Large intestine (tissue), 3 donors: Measurements from ENCODE around the gene IRAK2. TPM values are rescaled to one million over a fixed set of nuclear protein-coding genes. Genes with fewer than 3 reads are reported as not detected.

Experiments
- DNase-seq, 2 donors: peaks; one replicate each; pipeline versions ENCODE4 v3.0.0 to v3.0.0-alpha.2; 2013
- H3K27ac ChIP-seq: one replicate; pipeline ENCODE4 v1.5.1; 2013; ENCODE audit warnings: low read length
- H3K27me3 ChIP-seq: 2 replicates; pipeline ENCODE4 v1.6.1; 2013; ENCODE audit warnings: low read length; ENCODE audit not compliant: control insufficient read depth, insufficient read depth
- H3K36me3 ChIP-seq: 2 replicates; pipeline ENCODE4 v1.6.1; 2013; ENCODE audit warnings: low read length; ENCODE audit not compliant: control insufficient read depth, insufficient read depth
- H3K4me1 ChIP-seq: one replicate; pipeline ENCODE4 v1.6.1; 2013; ENCODE audit warnings: low read length; ENCODE audit not compliant: control insufficient read depth, insufficient read depth
- H3K4me3 ChIP-seq: one replicate; pipeline ENCODE4 v1.5.1; 2013; ENCODE audit warnings: low read length
- H3K9me3 ChIP-seq: one replicate; pipeline ENCODE4 v1.6.1; 2013; ENCODE audit warnings: mild to moderate bottlenecking, low read depth, low read length, moderate library complexity; ENCODE audit not compliant: control insufficient read depth
- WGBS: methylation state at CpG from one replicate; pipeline ENCODE4 v1.1.5; 2013; ENCODE audit warnings: low lambda C conversion rate; ENCODE audit not compliant: insufficient coverage; 5-methylcytosine and 5-hydroxymethylcytosine counted together
- polyA plus RNA-seq: library from polyadenylated mRNA; unstranded; fragments of 120-200 nt; gene quantifications from one replicate; pipeline ENCODE4 v1.2.1, GENCODE V29; 2013

Gene IRAK2
- polyA plus RNA-seq, 1 donor: 2.2 TPM

GRCh38 chr3:10283638-10284037 lies 118.9 kb downstream of the IRAK2 start:
- Histone ChIP-seq H3K4me3 (no peak overlapping the region), H3K4me1 (no peaks in the 10 kb centered on the region), H3K36me3 (peaks cover 59% of the 10 kb centered on the region), H3K27me3 (no peaks in the 10 kb centered on the region), H3K9me3 (no peaks in the 10 kb centered on the region), H3K27ac (no peak overlapping the region)
- no CpG with 5 or more reads among the region's 5 CpGs for WGBS
- no peak for DNase-seq

DNA sequence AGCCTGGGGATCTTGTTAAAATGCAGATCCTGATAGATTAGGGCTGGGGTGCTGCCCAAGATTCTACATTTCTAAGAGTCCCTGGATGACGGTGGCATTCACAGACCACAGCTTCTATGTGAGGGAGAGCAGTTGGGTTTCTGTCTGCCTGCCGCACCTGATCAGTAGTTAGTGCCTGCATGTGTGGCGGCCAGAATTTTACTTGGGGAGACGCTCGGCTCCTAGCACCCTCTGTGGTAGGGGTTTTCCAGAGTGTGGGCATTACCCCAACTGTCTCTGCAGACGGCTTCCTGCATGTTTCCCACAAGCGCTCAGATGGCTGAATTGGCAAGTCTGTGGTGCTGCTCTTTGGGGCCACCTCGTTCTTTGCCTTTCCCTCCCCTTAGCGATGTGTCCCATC lies 119.8 kb downstream of the IRAK2 start:
- WGBS: 80% methylated on average over 1 of the region's 9 CpGs
- Histone ChIP-seq H3K9me3 (no peaks in the 10 kb centered on the region), H3K27ac (no peak overlapping the region), H3K4me1 (no peaks in the 10 kb centered on the region), H3K4me3 (no peak overlapping the region), H3K36me3 (peaks cover 53% of the 10 kb centered on the region), H3K27me3 (no peaks in the 10 kb centered on the region)
- no peak for DNase-seq

DNA sequence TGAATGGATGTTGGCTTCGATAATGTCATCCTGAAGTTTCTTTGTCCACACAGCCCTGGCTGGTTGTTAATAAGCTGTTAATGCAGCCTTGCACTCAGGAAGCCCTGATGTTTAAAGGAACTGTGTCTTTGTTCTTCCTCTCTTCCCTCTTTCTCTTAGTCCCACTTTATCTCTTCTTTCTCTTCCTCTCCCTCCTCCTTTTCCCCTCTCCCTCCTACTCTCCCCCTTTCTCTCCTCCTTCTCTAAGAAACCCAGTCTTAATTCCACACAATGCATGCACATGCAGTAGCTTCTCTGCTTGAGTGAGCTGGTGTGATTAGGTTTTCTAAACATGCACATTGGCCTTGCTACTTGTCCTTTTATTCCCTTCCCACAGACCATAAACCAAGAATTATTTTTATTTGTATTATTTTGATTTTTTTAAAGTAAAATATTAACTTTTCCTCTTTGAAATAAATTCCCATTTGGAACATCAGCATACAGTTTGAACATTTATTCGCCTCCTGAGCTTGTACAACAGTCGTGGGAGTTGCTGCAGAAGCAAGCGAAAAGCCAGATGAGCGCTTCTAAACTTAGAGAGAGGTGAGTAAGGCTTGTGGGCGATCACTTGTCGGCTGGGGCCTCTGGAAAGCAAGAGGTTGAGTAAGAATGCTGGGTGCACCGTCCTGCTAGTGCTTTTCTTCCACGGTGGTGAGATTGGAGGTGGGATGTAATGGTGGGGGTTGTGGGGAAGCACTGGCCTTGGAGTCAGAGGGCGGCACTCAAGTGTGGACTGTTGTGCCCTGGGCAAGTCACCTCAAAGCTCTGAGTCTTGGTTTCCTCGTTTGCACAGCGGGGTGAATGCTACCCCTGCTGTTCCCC lies 120.8 kb downstream of the IRAK2 start:
- no CpG with 5 or more reads among the region's 12 CpGs for WGBS
- DNase-seq: no peak
- Histone ChIP-seq H3K9me3 (no peaks in the 10 kb centered on the region), H3K36me3 (peaks cover 43% of the 10 kb centered on the region), H3K4me3 (no peak overlapping the region), H3K27me3 (no peaks in the 10 kb centered on the region), H3K4me1 (no peaks in the 10 kb centered on the region), H3K27ac (no peak overlapping the region)

DNA sequence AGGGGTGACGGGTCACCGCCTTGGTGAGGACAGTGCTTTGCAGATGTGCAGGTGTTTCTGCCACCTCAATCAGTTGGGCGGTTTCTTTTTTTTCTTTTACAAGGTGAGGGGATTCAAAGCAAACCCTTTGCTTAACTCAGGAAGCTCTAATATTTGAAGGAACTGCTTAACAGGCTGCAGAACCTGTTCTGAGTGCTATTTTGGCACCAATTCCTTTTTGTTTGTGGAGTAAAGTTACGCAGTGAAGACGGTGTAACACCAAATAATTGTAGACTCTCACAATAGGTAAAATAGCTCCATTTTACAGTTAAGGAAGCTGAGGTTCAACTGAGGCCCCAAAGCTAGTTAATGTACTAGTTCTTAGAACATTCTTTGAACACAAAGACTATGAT lies 121.4 kb downstream of the IRAK2 start:
- Histone ChIP-seq H3K36me3 (peaks cover 36% of the 10 kb centered on the region), H3K9me3 (no peaks in the 10 kb centered on the region), H3K4me3 (no peak overlapping the region), H3K27ac (no peak overlapping the region), H3K4me1 (no peaks in the 10 kb centered on the region), H3K27me3 (no peaks in the 10 kb centered on the region)
- 94% methylated on average over 3 of the region's 5 CpGs for WGBS
- DNase-seq: no peak

- Histone ChIP-seq H3K36me3 (peaks cover 33% of the 10 kb centered on the region), H3K9me3 (no peaks in the 10 kb centered on the region), H3K4me3 (no peak overlapping the region), H3K4me1 (no peaks in the 10 kb centered on the region), H3K27ac (no peak overlapping the region), H3K27me3 (no peaks in the 10 kb centered on the region)
- no CpG with 5 or more reads among the region's 2 CpGs for WGBS
- DNase-seq: peak in 1 of 2 donors; percentile 20
Measured at GRCh38 chr3:10286596-10287295, 122.0 kb downstream of the IRAK2 start.

- no peaks in the 10 kb centered on the region for H3K27me3 ChIP-seq
- H3K4me3 ChIP-seq: no peak overlapping the region
- H3K9me3 ChIP-seq: no peaks in the 10 kb centered on the region
- peaks cover 32% of the 10 kb centered on the region for H3K36me3 ChIP-seq
- peaks cover 3% of the 10 kb centered on the region for H3K4me1 ChIP-seq
- no peak overlapping the region for H3K27ac ChIP-seq
- WGBS: no CpG with 5 or more reads among the region's 12 CpGs
- no peak for DNase-seq
Measured at GRCh38 chr3:10287936-10288574, 123.3 kb downstream of the IRAK2 start.

DNA sequence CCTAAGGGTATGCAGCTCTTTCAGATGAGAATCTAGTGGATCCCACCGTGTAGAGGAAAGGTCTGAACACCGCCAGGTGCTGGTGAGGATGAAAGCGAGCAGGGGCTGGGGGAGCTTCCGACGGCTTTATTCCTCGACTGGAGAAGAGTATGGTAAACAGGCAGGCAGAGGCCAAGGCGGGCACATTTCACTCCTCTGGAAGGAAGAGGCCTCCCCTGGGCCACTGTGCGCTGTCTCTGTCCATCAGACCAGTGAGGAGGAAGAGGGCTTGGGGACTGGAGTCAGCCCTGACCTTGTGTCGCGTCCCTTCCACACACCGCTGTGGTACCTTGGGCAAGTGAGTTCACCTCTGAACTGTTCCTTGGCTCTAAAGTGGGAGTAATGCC lies 123.8 kb downstream of the IRAK2 start:
- no peaks in the 10 kb centered on the region for H3K9me3 ChIP-seq
- peaks cover 29% of the 10 kb centered on the region for H3K36me3 ChIP-seq
- no peak overlapping the region for H3K4me3 ChIP-seq
- peaks cover 3% of the 10 kb centered on the region for H3K4me1 ChIP-seq
- DNase-seq: no peak
- H3K27ac ChIP-seq: no peak overlapping the region
- no peaks in the 10 kb centered on the region for H3K27me3 ChIP-seq
- no CpG with 5 or more reads among the region's 11 CpGs for WGBS

DNA sequence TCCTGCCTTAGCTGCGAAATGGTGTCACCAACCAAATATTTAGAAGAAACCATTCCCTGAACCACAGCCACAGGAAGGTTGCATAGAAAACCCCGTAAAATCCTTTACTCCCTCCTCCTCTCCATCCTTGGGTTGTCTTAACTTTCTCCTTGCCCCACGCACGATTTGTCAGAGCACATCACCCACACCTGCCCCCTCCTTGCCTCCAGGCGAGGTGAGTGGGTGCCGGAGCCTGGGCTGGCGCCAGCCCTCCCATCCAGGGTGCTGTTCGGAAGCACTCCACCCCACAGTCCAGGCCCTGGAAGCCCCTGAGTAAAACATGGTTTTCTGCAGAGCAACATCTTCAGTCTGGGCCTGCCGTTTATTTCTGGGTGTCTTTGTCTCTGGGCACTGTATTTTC lies 124.4 kb downstream of the IRAK2 start:
- Histone ChIP-seq H3K9me3 (no peaks in the 10 kb centered on the region), H3K27me3 (no peaks in the 10 kb centered on the region), H3K4me1 (peaks cover 3% of the 10 kb centered on the region), H3K27ac (no peak overlapping the region), H3K4me3 (no peak overlapping the region), H3K36me3 (peaks cover 26% of the 10 kb centered on the region)
- no peak for DNase-seq
- WGBS: no CpG with 5 or more reads among the region's 9 CpGs

DNA sequence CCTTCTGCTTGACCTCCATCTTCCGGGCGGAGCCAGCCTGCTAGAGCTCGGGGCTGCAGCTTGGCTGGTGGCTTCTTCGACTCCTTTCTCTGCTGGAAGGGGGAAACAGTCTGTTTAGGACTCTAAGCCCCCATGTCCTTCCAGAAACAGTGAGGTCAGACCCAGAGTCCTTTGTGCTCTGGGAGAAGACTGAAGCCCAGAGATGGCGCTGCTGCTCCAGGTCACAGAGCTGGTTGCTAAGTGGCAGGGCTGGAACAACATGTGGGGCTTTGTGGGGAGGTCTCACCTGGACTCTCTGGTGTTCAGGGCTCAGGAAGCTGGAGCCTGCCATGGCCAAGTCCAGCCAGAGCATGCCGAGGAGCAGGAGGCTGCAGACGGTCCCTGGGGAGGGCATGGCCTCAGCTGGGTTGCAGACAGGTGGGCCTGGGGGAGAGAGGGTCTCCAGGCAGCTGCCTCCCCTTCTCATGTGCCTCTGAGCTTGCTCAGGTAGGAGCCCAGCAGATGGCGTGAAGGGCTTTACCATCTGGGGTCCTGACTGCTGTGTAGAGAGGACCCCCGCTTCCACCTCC lies 125.2 kb downstream of the IRAK2 start:
- Histone ChIP-seq H3K4me1 (peaks cover 3% of the 10 kb centered on the region), H3K9me3 (no peaks in the 10 kb centered on the region), H3K27me3 (no peaks in the 10 kb centered on the region), H3K4me3 (no peak overlapping the region), H3K36me3 (peaks cover 26% of the 10 kb centered on the region), H3K27ac (no peak overlapping the region)
- no CpG with 5 or more reads among the region's 9 CpGs for WGBS
- DNase-seq: no peak

DNA sequence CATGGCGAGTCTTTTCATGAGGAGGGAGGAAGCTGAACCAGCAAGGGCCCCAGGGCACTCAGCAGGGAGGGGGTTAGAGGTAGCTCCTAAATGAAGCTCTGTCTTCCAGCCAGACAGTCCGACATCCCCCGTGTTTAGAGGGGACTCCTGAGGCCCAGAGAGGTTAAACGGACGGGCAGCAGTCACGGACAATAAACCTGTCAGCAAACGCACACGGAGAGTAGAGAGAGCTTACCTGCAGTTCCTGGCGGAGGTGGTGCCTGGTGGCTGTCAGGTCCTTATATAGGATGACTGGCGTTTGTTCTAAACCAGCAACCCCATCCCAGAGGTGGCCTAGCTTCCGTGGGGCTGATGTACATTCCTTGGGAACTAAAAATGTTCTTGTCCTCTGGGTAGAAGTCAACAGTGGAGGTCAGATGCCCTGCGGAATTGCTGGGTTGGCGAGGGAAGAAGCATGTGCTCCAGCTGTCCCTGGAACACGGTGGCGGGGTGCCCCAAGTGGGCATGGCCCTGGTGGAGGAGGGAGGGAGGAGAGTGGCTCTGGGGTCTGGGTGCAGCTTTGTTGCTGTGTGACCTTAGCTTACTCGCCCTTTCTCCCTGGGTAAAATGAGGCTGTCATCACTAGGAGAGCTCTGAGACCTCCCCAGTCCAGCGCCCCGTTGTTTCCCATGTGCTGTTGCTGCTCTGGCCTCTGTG lies 125.9 kb downstream of the IRAK2 start:
- no CpG with 5 or more reads among the region's 18 CpGs for WGBS
- Histone ChIP-seq H3K27ac (no peak overlapping the region), H3K4me1 (peaks cover 3% of the 10 kb centered on the region), H3K36me3 (peaks cover 28% of the 10 kb centered on the region), H3K4me3 (no peak overlapping the region), H3K9me3 (no peaks in the 10 kb centered on the region), H3K27me3 (no peaks in the 10 kb centered on the region)
- no peak for DNase-seq
